ENCODE measurements around the gene EEIG1.
A peak's percentile ranks its signal among the peaks of the same experiment; 100 is the strongest.

The EEIG1 gene

GRCh38 chr9:127943011-127943662 is 37.7 kb downstream of the EEIG1 start:
- H2AFZ ChIP-seq (ENCODE audit: low read depth, low read length), result no peak overlapping the region
- H3K4me3 ChIP-seq (ENCODE audit: low read length), result no peak overlapping the region
- peaks cover 2% of the 10 kb centered on the region for H3K4me1 ChIP-seq (ENCODE audit: insufficient read depth, low read length)
- H3K27me3 ChIP-seq (ENCODE audit: insufficient read depth, low read length), result no peaks in the 10 kb centered on the region
- H3K36me3 ChIP-seq (ENCODE audit: insufficient read depth, low read length), result peaks cover 40% of the 10 kb centered on the region
- no peaks in the 10 kb centered on the region for H3K9me3 ChIP-seq (ENCODE audit: low read length)

DNA sequence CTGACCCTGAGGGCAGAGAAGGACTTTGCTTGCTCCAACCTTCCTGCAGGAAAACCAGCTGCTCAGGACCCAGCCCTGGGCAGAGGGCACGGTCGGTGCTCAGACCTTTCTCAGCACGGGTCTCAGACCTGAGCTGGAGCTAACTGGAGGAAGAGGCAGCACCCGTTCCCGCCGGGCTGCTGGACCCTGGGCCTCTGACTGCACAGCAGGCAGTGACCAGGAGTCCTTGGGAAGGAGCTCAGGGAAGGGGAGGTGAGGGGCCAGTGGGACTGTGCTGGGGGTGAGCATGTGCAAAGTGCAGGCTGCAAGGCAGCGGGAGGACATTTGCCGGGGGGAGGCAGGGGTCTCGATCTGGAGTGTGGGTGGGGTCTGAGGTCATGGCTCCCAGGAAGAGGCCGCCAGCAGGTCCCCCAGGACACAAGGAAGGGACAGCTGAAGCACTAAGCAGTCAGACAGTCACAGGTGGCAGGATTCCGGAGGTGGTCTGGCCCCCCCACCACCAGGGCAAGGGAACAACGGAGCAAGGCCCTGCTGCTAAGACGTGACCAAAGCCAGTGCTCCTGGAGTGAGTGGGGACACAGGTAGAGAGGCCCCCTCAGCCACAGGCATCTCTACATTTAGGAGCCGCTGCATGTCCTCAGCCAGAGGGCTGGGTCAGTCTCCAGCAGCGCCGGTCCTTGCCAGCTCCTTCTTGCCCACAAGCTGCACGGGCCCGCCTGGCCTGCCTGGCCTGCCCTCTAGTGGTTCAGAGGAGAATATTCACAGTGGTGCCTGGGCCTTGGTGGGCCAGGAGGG is 38.4 kb downstream of the EEIG1 start:
- H3K4me1 ChIP-seq (ENCODE audit: insufficient read depth, low read length), result peaks cover 2% of the 10 kb centered on the region
- no peaks in the 10 kb centered on the region for H3K27me3 ChIP-seq (ENCODE audit: insufficient read depth, low read length)
- peaks cover 37% of the 10 kb centered on the region for H3K36me3 ChIP-seq (ENCODE audit: insufficient read depth, low read length)
- no peaks in the 10 kb centered on the region for H3K9me3 ChIP-seq (ENCODE audit: low read length)
- H2AFZ ChIP-seq (ENCODE audit: low read depth, low read length), result no peak overlapping the region
- no peak overlapping the region for H3K4me3 ChIP-seq (ENCODE audit: low read length)

DNA sequence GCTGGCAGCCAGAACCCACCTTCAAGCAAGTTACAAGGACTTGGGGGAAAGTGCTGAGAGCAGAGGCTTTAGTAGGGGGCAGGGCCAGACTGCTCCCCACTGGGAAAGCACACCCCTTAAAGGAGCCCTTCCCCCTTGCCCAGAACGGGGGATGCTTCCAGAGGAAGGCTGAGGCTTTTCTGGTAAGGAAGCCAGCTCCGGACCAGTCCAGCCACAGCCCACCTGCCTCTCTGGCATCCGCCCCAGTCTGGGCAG is 38.9 kb downstream of the EEIG1 start:
- Histone ChIP-seq H3K4me1 (ENCODE audit: insufficient read depth, low read length) (peaks cover 5% of the 10 kb centered on the region), H3K9me3 (ENCODE audit: low read length) (no peaks in the 10 kb centered on the region), H3K36me3 (ENCODE audit: insufficient read depth, low read length) (peaks cover 37% of the 10 kb centered on the region), H3K27me3 (ENCODE audit: insufficient read depth, low read length) (no peaks in the 10 kb centered on the region), H2AFZ (ENCODE audit: low read depth, low read length) (no peak overlapping the region), H3K4me3 (ENCODE audit: low read length) (no peak overlapping the region)

GRCh38 chr9:127941062-127941960 is 39.5 kb downstream of the EEIG1 start:
- no peaks in the 10 kb centered on the region for H3K9me3 ChIP-seq (ENCODE audit: low read length)
- peaks cover 37% of the 10 kb centered on the region for H3K36me3 ChIP-seq (ENCODE audit: insufficient read depth, low read length)
- H3K27me3 ChIP-seq (ENCODE audit: insufficient read depth, low read length), result no peaks in the 10 kb centered on the region
- peaks cover 11% of the 10 kb centered on the region for H3K4me1 ChIP-seq (ENCODE audit: insufficient read depth, low read length)
- H2AFZ ChIP-seq (ENCODE audit: low read depth, low read length), result no peak overlapping the region
- H3K4me3 ChIP-seq (ENCODE audit: low read length), result no peak overlapping the region

DNA sequence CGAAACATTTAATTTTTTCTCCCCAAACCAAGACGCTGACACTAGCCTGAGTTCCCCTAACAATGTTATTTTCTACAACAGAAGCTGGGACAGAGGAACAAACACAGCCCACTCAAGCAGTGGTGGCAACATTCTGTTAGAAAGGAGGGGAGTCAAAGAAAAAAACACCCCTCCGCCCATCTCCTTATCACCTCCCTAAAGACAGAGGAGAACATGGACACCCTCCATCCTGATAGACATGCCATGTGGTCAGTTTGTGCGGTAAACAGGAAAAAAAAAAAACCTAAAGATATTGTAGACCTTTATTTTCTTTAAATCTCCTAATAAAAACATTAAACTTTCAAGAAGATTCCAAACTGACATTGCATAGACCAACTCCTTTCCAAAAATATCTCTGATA is 40.2 kb downstream of the EEIG1 start:
- no peak overlapping the region for H2AFZ ChIP-seq (ENCODE audit: low read depth, low read length)
- no peaks in the 10 kb centered on the region for H3K27me3 ChIP-seq (ENCODE audit: insufficient read depth, low read length)
- peaks cover 33% of the 10 kb centered on the region for H3K36me3 ChIP-seq (ENCODE audit: insufficient read depth, low read length)
- H3K4me3 ChIP-seq (ENCODE audit: low read length), result no peak overlapping the region
- peaks cover 18% of the 10 kb centered on the region for H3K4me1 ChIP-seq (ENCODE audit: insufficient read depth, low read length)
- no peaks in the 10 kb centered on the region for H3K9me3 ChIP-seq (ENCODE audit: low read length)

DNA sequence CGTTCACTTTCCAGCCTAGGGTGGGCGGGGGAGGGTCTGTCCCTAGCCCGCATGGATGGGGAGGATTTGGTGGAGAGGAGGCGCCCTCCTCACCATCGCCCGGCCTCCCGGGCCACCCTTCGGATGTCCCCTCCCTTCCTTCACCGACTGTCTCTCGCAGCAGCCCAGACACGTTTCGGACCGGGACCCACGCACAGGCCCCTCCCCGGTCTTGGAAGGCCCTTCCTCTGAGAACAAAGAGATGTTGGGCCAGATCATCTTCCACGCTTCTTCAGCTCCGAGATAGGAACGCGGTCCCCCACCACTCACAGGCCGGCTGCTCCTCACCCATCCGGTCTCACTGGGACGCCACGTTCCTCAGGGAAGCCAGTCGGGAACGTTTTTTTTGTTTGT is 42.5 kb downstream of the EEIG1 start:
- Histone ChIP-seq H2AFZ (ENCODE audit: low read depth, low read length) (no peak overlapping the region), H3K9me3 (ENCODE audit: low read length) (no peaks in the 10 kb centered on the region), H3K36me3 (ENCODE audit: insufficient read depth, low read length) (peaks cover 26% of the 10 kb centered on the region), H3K4me3 (ENCODE audit: low read length) (no peak overlapping the region), H3K4me1 (ENCODE audit: insufficient read depth, low read length) (peaks cover 20% of the 10 kb centered on the region), H3K27me3 (ENCODE audit: insufficient read depth, low read length) (no peaks in the 10 kb centered on the region)

GRCh38 chr9:127937388-127938297 is 43.1 kb downstream of the EEIG1 start, which contains the start of gene DPM2:
Gene DPM2 (minus strand): TSS chr9:127937854. CDS start chr9:127937820, 34 bp downstream.
- peaks cover 20% of the 10 kb centered on the region for H3K4me1 ChIP-seq (ENCODE audit: insufficient read depth, low read length)
- peaks cover 22% of the 10 kb centered on the region for H3K36me3 ChIP-seq (ENCODE audit: insufficient read depth, low read length)
- no peaks in the 10 kb centered on the region for H3K9me3 ChIP-seq (ENCODE audit: low read length)
- no peaks in the 10 kb centered on the region for H3K27me3 ChIP-seq (ENCODE audit: insufficient read depth, low read length)
- H2AFZ ChIP-seq (ENCODE audit: low read depth, low read length), result no peak within 1 kb of the TSS
- H3K4me3 ChIP-seq (ENCODE audit: low read length), result peak within 1 kb of the TSS; percentile 88

DNA sequence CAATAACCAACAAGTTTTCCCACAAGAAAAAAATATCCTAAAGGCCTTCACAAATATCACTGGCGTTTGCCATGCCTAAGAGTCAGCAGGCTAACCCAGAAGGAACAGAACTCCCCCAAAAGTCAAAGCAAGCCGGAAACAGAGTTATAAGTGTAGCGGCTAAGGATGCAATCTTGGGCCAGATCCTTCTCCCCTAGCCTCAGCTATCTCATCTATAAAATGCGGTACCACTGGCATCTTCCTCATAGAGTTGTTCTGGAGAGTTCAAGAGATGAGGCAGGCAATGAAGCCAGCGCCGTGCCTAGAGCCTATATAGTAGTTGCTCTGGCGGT is 43.8 kb downstream of the EEIG1 start:
- H3K9me3 ChIP-seq (ENCODE audit: low read length), result no peaks in the 10 kb centered on the region
- H3K36me3 ChIP-seq (ENCODE audit: insufficient read depth, low read length), result peaks cover 18% of the 10 kb centered on the region
- peak overlapping the region; percentile 88 for H3K4me3 ChIP-seq (ENCODE audit: low read length)
- H2AFZ ChIP-seq (ENCODE audit: low read depth, low read length), result no peak overlapping the region
- peaks cover 18% of the 10 kb centered on the region for H3K4me1 ChIP-seq (ENCODE audit: insufficient read depth, low read length)
- no peaks in the 10 kb centered on the region for H3K27me3 ChIP-seq (ENCODE audit: insufficient read depth, low read length)

DNA sequence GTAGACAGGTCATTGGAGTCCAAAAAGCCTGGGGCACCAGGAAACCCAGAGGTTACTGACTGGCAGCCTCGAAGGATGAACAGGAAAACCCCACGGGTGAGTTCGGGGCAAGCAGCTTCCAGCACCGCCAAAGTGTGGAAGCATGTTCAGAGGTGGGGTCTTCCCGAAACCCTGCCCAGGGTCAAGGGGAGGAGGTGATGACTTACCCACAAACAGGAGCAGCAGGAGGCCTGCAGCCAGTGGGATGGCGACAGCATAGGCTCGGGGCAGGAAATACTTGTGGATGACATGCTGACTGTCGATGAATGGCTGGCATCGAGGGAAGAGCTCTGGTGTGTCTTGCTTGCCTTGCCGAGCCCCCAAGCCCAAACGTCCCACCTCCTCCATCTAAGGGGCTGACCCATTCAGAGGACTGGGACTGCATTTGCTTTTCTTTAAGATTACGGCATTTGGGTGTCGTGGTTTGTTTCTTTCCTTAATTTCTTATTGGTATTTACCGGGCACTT is 44.4 kb downstream of the EEIG1 start:
- Histone ChIP-seq H3K4me3 (ENCODE audit: low read length) (peak overlapping the region; percentile 88), H3K4me1 (ENCODE audit: insufficient read depth, low read length) (peaks cover 20% of the 10 kb centered on the region), H2AFZ (ENCODE audit: low read depth, low read length) (no peak overlapping the region), H3K36me3 (ENCODE audit: insufficient read depth, low read length) (peaks cover 18% of the 10 kb centered on the region), H3K9me3 (ENCODE audit: low read length) (no peaks in the 10 kb centered on the region), H3K27me3 (ENCODE audit: insufficient read depth, low read length) (no peaks in the 10 kb centered on the region)

- Histone ChIP-seq H3K27me3 (ENCODE audit: insufficient read depth, low read length) (no peaks in the 10 kb centered on the region), H3K4me3 (ENCODE audit: low read length) (no peak overlapping the region), H3K4me1 (ENCODE audit: insufficient read depth, low read length) (peaks cover 27% of the 10 kb centered on the region), H3K36me3 (ENCODE audit: insufficient read depth, low read length) (peaks cover 12% of the 10 kb centered on the region), H2AFZ (ENCODE audit: low read depth, low read length) (no peak overlapping the region), H3K9me3 (ENCODE audit: low read length) (no peaks in the 10 kb centered on the region)
Observed at GRCh38 chr9:127935765-127936221, 45.0 kb downstream of the EEIG1 start.

- no peak overlapping the region for H3K4me3 ChIP-seq (ENCODE audit: low read length)
- peaks cover 4% of the 10 kb centered on the region for H3K36me3 ChIP-seq (ENCODE audit: insufficient read depth, low read length)
- no peaks in the 10 kb centered on the region for H3K27me3 ChIP-seq (ENCODE audit: insufficient read depth, low read length)
- no peak overlapping the region for H2AFZ ChIP-seq (ENCODE audit: low read depth, low read length)
- H3K4me1 ChIP-seq (ENCODE audit: insufficient read depth, low read length), result peaks cover 31% of the 10 kb centered on the region
- H3K9me3 ChIP-seq (ENCODE audit: low read length), result no peaks in the 10 kb centered on the region
Observed at GRCh38 chr9:127934986-127935385, 45.8 kb downstream of the EEIG1 start.

DNA sequence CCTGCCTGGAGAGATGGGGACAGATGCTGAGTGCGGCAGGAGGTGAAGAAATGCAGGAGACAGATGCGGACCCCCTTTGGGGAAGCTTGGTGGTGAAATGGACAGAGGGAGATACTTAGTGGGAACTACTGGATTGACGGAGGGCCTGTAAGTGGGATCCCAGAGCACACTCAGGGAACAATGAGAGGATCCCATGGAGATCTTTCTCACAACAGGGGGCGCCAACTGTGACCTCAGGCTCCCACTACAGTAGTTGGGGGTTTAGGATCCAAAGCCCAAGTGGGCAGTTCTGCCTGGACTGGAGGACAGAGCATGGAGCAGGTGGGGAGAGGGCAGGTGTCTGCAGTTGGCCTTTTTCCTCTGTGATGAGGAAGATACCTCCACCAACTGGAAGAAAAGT is 46.5 kb downstream of the EEIG1 start:
- no peak overlapping the region for H2AFZ ChIP-seq (ENCODE audit: low read depth, low read length)
- no peaks in the 10 kb centered on the region for H3K9me3 ChIP-seq (ENCODE audit: low read length)
- H3K4me3 ChIP-seq (ENCODE audit: low read length), result no peak overlapping the region
- H3K27me3 ChIP-seq (ENCODE audit: insufficient read depth, low read length), result no peaks in the 10 kb centered on the region
- H3K4me1 ChIP-seq (ENCODE audit: insufficient read depth, low read length), result peaks cover 31% of the 10 kb centered on the region
- peaks cover 4% of the 10 kb centered on the region for H3K36me3 ChIP-seq (ENCODE audit: insufficient read depth, low read length)
